NCI-H748 (cell line): ENCODE measurements around the gene XCR1.
"Not testable (repeated sequence)": the region's sequence is repeated elsewhere in the genome, so short reads cannot be mapped to it uniquely, and the experiment has no call there.

Experiments
- DNase-seq: peaks from one replicate; lab custom pipeline; 2025; ENCODE audit not compliant: unreplicated experiment; lab: John Stamatoyannopoulos, UW

XCR1 gene

GRCh38 chr3:46046231-46046630, 18.9 kb upstream of the XCR1 start:
- DNase-seq: not testable (repeated sequence)

GRCh38 chr3:46038916-46039315, 11.6 kb upstream of the XCR1 start:
- DNase-seq: no peak

GRCh38 chr3:46038071-46038470, 10.8 kb upstream of the XCR1 start:
- DNase-seq: not testable (repeated sequence)

- DNase-seq: no peak
These were observed 8.9 kb upstream of the XCR1 start for GRCh38 chr3:46036191-46036590.

- DNase-seq: no peak
These were observed 4.5 kb upstream of the XCR1 start for GRCh38 chr3:46031747-46032146.

GRCh38 chr3:46031269-46031668, 4.0 kb upstream of the XCR1 start:
- no peak for DNase-seq

GRCh38 chr3:46030626-46031025, 3.3 kb upstream of the XCR1 start:
- no peak for DNase-seq

GRCh38 chr3:46029953-46030543, 2.8 kb upstream of the XCR1 start:
- no peak for DNase-seq

- no peak for DNase-seq
These were observed 584 bp upstream of the XCR1 start for GRCh38 chr3:46027736-46028397.

- DNase-seq: no peak
These were observed 2.1 kb downstream of the XCR1 start for GRCh38 chr3:46025139-46025538.

GRCh38 chr3:46024131-46024530, 3.2 kb downstream of the XCR1 start:
- DNase-seq: no peak

GRCh38 chr3:46022909-46023785, 4.1 kb downstream of the XCR1 start:
- DNase-seq: no peak

GRCh38 chr3:46021516-46021915, 5.8 kb downstream of the XCR1 start:
- no peak for DNase-seq

GRCh38 chr3:46020766-46021510, 6.3 kb downstream of the XCR1 start:
- DNase-seq: no peak

GRCh38 chr3:46019707-46020106, 7.6 kb downstream of the XCR1 start:
- no peak for DNase-seq

- DNase-seq: no peak
These were observed 9.6 kb downstream of the XCR1 start for GRCh38 chr3:46017720-46018119.

- DNase-seq: no peak
These were observed 13.8 kb downstream of the XCR1 start for GRCh38 chr3:46013316-46014094.

- no peak for DNase-seq
These were observed 15.0 kb downstream of the XCR1 start for GRCh38 chr3:46012246-46012645.

- DNase-seq: no peak
These were observed 16.7 kb downstream of the XCR1 start for GRCh38 chr3:46010519-46011113.

- DNase-seq: no peak
These were observed 19.2 kb downstream of the XCR1 start for GRCh38 chr3:46008058-46008457.
